ENCODE measurements around the gene ITGB4.

The ITGB4 gene

GRCh38 chr17:75799402-75799801, 78.1 kb downstream of the ITGB4 start:
- Histone ChIP-seq H3K4me3 (ENCODE audit: low read depth, low read length) (no peak overlapping the region), H3K27me3 (no peaks in the 10 kb centered on the region), H3K36me3 (peaks cover 61% of the 10 kb centered on the region), H3K9me3 (no peaks in the 10 kb centered on the region), H3K4me1 (peaks cover 3% of the 10 kb centered on the region)
- no peak for DNase-seq
- TF ChIP-seq CTCF (IDR thresholded peaks at IDR 0.05; ENCODE audit: low read depth, low read length): no peak

DNA sequence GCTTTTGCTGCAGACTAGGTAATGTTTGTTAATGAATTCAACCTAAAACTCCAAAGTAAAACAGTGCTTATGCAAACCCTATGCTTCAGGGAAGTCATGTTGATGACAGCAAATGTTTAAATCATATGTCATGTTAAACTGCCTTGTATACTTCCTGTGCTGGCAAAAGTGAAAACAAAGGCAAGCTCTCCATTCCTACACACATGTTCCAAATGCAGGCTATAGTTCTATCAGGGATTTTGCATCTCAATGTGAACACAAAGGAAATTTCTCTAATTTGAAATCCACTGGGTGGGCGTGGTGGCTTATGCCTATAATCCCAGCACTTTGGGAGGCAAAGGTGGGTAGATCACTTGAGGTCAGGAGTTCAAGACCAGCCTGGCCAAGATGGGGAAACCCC, 82.6 kb downstream of the ITGB4 start:
- no peaks in the 10 kb centered on the region for H3K9me3 ChIP-seq
- H3K27me3 ChIP-seq: no peaks in the 10 kb centered on the region
- H3K4me3 ChIP-seq (ENCODE audit: low read depth, low read length): no peak overlapping the region
- TF ChIP-seq CTCF (IDR thresholded peaks at IDR 0.05; ENCODE audit: low read depth, low read length): no peak
- DNase-seq: no peak
- peaks cover 19% of the 10 kb centered on the region for H3K36me3 ChIP-seq
- peaks cover 14% of the 10 kb centered on the region for H3K4me1 ChIP-seq

- Histone ChIP-seq H3K36me3 (peaks cover 25% of the 10 kb centered on the region), H3K27me3 (no peaks in the 10 kb centered on the region), H3K9me3 (no peaks in the 10 kb centered on the region), H3K4me1 (peaks cover 29% of the 10 kb centered on the region), H3K4me3 (ENCODE audit: low read depth, low read length) (no peak overlapping the region)
- TF ChIP-seq CTCF (IDR thresholded peaks at IDR 0.05; ENCODE audit: low read depth, low read length): no peak
- no peak for DNase-seq
Observed at GRCh38 chr17:75806822-75807500, 85.7 kb downstream of the ITGB4 start.
